Panc1 (cell line): ENCODE measurements around the gene TRABD2B.

ENCODE experiments used
- POLR2AphosphoS5 ChIP-seq: IDR thresholded peaks from 2 replicates; pipeline ENCODE4 v1.6.1; 2012; ENCODE audit warnings: mild to moderate bottlenecking, low read depth, low read length, moderate library complexity
- SIN3A ChIP-seq: IDR thresholded peaks from 2 replicates; pipeline ENCODE4 v1.6.1; 2012; ENCODE audit warnings: low read depth, mild to moderate bottlenecking, low read length, moderate library complexity, borderline replicate concordance; ENCODE audit not compliant: insufficient read depth
- TF ChIP-seq, protein P1 (sequence below): fragments of 450-650 bp; IDR thresholded peaks from 2 replicates; pipeline ENCODE4 v1.5.1; 2017; ENCODE audit warnings: mild to moderate bottlenecking
- TF ChIP-seq, protein P2 (sequence below), 2 experiments: IDR thresholded peaks; 2 replicates each; pipeline ENCODE4 v1.6.1; 2011 to 2012; ENCODE audit warnings: low read depth in 2 of 2, control low read depth in 1 of 2, low read length in 1 of 2, mild to moderate bottlenecking in 1 of 2, moderate library complexity in 1 of 2; ENCODE audit not compliant: insufficient read depth in 1 of 2

DNA sequence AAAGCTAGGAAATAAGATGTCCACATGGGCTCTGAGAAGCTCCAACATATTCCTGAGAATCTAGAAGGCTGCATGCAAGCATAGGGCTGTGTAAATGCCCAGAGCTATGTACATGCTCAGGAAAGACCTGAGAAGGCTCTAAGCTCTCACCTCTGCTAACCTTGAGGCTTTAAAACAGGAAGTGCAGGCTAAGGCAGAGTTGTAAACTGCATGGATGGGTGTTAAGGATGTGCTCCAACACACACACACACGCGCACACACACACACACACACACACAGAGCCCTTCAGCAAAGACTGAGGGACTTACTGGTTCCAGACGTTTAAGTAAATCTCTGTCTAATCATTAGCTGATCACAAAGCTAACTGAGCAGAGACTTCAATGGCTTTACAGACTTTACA lies 162.9 kb downstream of the TRABD2B start:
- TF ChIP-seq, protein P1, sequence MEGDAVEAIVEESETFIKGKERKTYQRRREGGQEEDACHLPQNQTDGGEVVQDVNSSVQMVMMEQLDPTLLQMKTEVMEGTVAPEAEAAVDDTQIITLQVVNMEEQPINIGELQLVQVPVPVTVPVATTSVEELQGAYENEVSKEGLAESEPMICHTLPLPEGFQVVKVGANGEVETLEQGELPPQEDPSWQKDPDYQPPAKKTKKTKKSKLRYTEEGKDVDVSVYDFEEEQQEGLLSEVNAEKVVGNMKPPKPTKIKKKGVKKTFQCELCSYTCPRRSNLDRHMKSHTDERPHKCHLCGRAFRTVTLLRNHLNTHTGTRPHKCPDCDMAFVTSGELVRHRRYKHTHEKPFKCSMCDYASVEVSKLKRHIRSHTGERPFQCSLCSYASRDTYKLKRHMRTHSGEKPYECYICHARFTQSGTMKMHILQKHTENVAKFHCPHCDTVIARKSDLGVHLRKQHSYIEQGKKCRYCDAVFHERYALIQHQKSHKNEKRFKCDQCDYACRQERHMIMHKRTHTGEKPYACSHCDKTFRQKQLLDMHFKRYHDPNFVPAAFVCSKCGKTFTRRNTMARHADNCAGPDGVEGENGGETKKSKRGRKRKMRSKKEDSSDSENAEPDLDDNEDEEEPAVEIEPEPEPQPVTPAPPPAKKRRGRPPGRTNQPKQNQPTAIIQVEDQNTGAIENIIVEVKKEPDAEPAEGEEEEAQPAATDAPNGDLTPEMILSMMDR = no peak
- no peak for TF ChIP-seq POLR2AphosphoS5
- TF ChIP-seq SIN3A = no peak
- TF ChIP-seq, protein P2, sequence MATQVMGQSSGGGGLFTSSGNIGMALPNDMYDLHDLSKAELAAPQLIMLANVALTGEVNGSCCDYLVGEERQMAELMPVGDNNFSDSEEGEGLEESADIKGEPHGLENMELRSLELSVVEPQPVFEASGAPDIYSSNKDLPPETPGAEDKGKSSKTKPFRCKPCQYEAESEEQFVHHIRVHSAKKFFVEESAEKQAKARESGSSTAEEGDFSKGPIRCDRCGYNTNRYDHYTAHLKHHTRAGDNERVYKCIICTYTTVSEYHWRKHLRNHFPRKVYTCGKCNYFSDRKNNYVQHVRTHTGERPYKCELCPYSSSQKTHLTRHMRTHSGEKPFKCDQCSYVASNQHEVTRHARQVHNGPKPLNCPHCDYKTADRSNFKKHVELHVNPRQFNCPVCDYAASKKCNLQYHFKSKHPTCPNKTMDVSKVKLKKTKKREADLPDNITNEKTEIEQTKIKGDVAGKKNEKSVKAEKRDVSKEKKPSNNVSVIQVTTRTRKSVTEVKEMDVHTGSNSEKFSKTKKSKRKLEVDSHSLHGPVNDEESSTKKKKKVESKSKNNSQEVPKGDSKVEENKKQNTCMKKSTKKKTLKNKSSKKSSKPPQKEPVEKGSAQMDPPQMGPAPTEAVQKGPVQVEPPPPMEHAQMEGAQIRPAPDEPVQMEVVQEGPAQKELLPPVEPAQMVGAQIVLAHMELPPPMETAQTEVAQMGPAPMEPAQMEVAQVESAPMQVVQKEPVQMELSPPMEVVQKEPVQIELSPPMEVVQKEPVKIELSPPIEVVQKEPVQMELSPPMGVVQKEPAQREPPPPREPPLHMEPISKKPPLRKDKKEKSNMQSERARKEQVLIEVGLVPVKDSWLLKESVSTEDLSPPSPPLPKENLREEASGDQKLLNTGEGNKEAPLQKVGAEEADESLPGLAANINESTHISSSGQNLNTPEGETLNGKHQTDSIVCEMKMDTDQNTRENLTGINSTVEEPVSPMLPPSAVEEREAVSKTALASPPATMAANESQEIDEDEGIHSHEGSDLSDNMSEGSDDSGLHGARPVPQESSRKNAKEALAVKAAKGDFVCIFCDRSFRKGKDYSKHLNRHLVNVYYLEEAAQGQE (IDR thresholded peaks at IDR 0.05; ENCODE audit: insufficient read depth in 1 of 2, low read depth in 2 of 2, low read length in 1 of 2) = no peak
